SU-DHL-6 (cell line): Measurements from ENCODE around the gene TMEM184C.

ENCODE experiments used
- H2AFZ ChIP-seq: fragments of 200-600 bp; sonication (generic); 2 replicates; pipeline ENCODE4 v1.6.1; 2014; ENCODE audit warnings: low read depth, mild to moderate bottlenecking, moderate library complexity, mixed read lengths, antibody characterized with exemption, low read length; ENCODE audit not compliant: severe bottlenecking
- H3F3A ChIP-seq: fragments of 200-600 bp; shearing (Covaris generic); 2 replicates; pipeline ENCODE4 v1.6.0; 2016; ENCODE audit warnings: antibody characterized with exemption, mild to moderate bottlenecking; ENCODE audit not compliant: insufficient read depth
- H3K27ac ChIP-seq: fragments of 200-600 bp; sonication (generic); 2 replicates; pipeline ENCODE4 v1.5.1; 2016; ENCODE audit warnings: low read depth, mild to moderate bottlenecking, low read length, moderate library complexity, mixed read lengths
- H3K27me3 ChIP-seq: fragments of 200-600 bp; sonication (generic), shearing (Covaris generic); 2 replicates; pipeline ENCODE4 v1.6.0; 2014; ENCODE audit warnings: mild to moderate bottlenecking, low read length
- H3K36me3 ChIP-seq: fragments of 200-600 bp; sonication (generic); 2 replicates; pipeline ENCODE4 v1.6.1; 2014; ENCODE audit warnings: mild to moderate bottlenecking, low read length, mixed read lengths
- H3K4me2 ChIP-seq: fragments of 300-600, 200-600 bp; shearing (Covaris generic), sonication (generic); 2 replicates; pipeline ENCODE4 v1.6.0; 2014; ENCODE audit warnings: low read length, low read depth, mild to moderate bottlenecking; ENCODE audit not compliant: poor library complexity, severe bottlenecking
- H3K4me3 ChIP-seq: fragments of 200-600 bp; sonication (generic); 2 replicates; pipeline ENCODE4 v1.5.1; 2014; ENCODE audit warnings: antibody characterized with exemption, low read length, mild to moderate bottlenecking, mixed read lengths; ENCODE audit not compliant: insufficient read depth, poor library complexity, severe bottlenecking
- H3K79me2 ChIP-seq: fragments of 200-600 bp; sonication (generic); 2 replicates; pipeline ENCODE4 v1.6.1; 2014; ENCODE audit warnings: mild to moderate bottlenecking, low read length, moderate library complexity; ENCODE audit not compliant: insufficient read depth
- H3K9ac ChIP-seq: fragments of 200-600 bp; sonication (generic); 2 replicates; pipeline ENCODE4 v1.7.0; 2014; ENCODE audit warnings: mild to moderate bottlenecking, low read length
- H3K9me2 ChIP-seq: fragments of 200-600 bp; sonication (generic); replicated peaks from 2 replicates; pipeline ENCODE4 v1.6.1; 2014; ENCODE audit warnings: low read length; ENCODE audit not compliant: insufficient read depth
- H3K9me3 ChIP-seq: fragments of 200-600 bp; sonication (generic); 2 replicates; pipeline ENCODE4 v1.6.1; 2014; ENCODE audit warnings: low read length, mixed read lengths; ENCODE audit not compliant: insufficient read depth
- H4K20me1 ChIP-seq: fragments of 200-600 bp; sonication (generic); 2 replicates; pipeline ENCODE4 v1.6.1; 2014; ENCODE audit warnings: low read depth, mild to moderate bottlenecking, antibody characterized with exemption, low read length, moderate library complexity, mixed read lengths
- EZH2phosphoT487 ChIP-seq: fragments of 200-600 bp; sonication (generic), shearing (Covaris generic); conservative IDR thresholded peaks from 2 replicates; pipeline ENCODE4 v1.6.1; 2018; ENCODE audit warnings: mild to moderate bottlenecking, antibody characterized with exemption, low read length, moderate library complexity, mixed read lengths
- TF ChIP-seq, protein P1 (sequence below): fragments of 200-600 bp; sonication (generic); IDR thresholded peaks from one replicate; pipeline ENCODE4 v1.5.1; 2017; ENCODE audit warnings: antibody characterized with exemption, mild to moderate bottlenecking, low read length, moderate library complexity; ENCODE audit not compliant: insufficient read depth, poor library complexity, severe bottlenecking

Gene TMEM184C

DNA sequence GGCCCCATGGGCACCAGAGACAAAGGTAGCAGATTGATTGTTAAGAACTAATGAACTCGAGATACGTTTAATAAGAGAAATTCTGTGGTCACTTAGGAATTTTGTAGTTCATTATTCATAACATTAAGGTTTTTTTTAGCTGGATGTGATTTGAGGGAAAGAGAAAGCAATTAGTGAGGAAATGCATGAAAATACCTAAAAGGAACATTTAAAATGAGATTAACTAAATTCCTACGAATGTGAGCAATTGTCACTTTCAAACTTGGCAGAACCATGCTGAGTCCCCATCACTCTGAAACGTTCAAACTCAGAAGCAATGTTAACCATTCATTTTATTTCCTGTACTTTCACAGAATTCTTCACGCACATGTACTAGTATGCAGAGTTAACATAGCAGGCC is 60.9 kb downstream of the TMEM184C start:
- no peak overlapping the region for H3K4me2 ChIP-seq
- no peaks in the 10 kb centered on the region for H3K27me3 ChIP-seq
- H3K9me3 ChIP-seq = no peaks in the 10 kb centered on the region
- no peak overlapping the region for H3K9ac ChIP-seq
- no peak overlapping the region for H3K27ac ChIP-seq
- H2AFZ ChIP-seq = no peak overlapping the region
- H3K4me3 ChIP-seq = no peak overlapping the region
- peaks cover 40% of the 10 kb centered on the region for H3K79me2 ChIP-seq
- no peaks in the 10 kb centered on the region for H3F3A ChIP-seq
- TF ChIP-seq, protein P1, sequence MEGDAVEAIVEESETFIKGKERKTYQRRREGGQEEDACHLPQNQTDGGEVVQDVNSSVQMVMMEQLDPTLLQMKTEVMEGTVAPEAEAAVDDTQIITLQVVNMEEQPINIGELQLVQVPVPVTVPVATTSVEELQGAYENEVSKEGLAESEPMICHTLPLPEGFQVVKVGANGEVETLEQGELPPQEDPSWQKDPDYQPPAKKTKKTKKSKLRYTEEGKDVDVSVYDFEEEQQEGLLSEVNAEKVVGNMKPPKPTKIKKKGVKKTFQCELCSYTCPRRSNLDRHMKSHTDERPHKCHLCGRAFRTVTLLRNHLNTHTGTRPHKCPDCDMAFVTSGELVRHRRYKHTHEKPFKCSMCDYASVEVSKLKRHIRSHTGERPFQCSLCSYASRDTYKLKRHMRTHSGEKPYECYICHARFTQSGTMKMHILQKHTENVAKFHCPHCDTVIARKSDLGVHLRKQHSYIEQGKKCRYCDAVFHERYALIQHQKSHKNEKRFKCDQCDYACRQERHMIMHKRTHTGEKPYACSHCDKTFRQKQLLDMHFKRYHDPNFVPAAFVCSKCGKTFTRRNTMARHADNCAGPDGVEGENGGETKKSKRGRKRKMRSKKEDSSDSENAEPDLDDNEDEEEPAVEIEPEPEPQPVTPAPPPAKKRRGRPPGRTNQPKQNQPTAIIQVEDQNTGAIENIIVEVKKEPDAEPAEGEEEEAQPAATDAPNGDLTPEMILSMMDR = no peak
- no peak for TF ChIP-seq EZH2phosphoT487
- H4K20me1 ChIP-seq = no peaks in the 10 kb centered on the region
- no peaks in the 10 kb centered on the region for H3K9me2 ChIP-seq
- H3K36me3 ChIP-seq = peaks cover under 1% of the 10 kb centered on the region; the same call in 1 of the 2 replicates

DNA sequence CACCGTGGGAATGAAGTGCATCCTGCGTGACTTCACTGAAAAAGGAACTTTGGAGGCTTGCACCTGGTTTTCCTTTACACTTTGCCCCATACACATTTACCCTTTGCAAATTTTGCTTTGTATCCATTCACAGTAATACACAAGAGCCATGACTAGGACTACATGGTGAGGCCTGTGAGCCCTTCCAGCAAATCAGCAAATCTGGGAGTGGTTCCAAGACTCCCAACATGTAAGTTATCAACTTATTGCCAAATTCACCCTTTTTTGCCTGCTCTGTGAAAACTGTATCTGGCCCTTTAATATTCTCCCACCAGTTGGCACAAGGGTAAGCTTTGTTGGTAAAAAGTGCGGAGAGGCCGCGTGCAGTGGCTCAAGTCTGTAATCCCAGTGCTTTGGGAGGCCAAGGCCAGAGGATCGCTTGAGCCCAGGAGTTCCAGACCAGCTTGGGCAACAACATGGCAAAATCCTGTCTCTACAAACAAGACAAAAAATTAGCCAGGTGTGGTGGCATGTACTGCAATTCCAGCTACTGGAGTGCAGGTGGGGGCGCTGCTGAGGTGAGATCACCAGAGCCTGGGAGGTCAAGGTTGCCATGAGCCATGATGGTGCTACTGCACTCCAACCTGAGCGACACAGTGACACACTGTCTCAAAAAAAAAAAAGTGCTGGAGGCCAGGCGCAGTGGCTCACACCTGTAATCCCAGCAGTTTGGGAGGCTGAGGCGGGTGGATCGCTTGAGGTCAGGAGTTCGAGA is 61.8 kb downstream of the TMEM184C start:
- Histone ChIP-seq H3K9me2 (no peaks in the 10 kb centered on the region), H3K9ac (no peak overlapping the region), H4K20me1 (no peaks in the 10 kb centered on the region), H3K4me2 (no peak overlapping the region), H3F3A (no peaks in the 10 kb centered on the region), H3K27ac (no peak overlapping the region), H3K36me3 (no peaks in the 10 kb centered on the region; the same call in 1 of the 2 replicates), H3K79me2 (peaks cover 48% of the 10 kb centered on the region), H2AFZ (no peak overlapping the region), H3K4me3 (no peak overlapping the region), H3K27me3 (no peaks in the 10 kb centered on the region), H3K9me3 (no peaks in the 10 kb centered on the region)
- TF ChIP-seq EZH2phosphoT487 = no peak
- TF ChIP-seq, protein P1 = no peak

GRCh38 chr4:147682755-147683154 is 65.6 kb downstream of the TMEM184C start:
- no peaks in the 10 kb centered on the region for H3K9me2 ChIP-seq
- TF ChIP-seq, protein P1 = no peak
- no peak for TF ChIP-seq EZH2phosphoT487
- no peaks in the 10 kb centered on the region; the same call in 1 of the 2 replicates for H3K36me3 ChIP-seq
- H3K4me3 ChIP-seq = peak overlapping the region; percentile 87
- peak overlapping the region; percentile 72 for H3K9ac ChIP-seq
- no peaks in the 10 kb centered on the region for H3F3A ChIP-seq
- peak overlapping the region; percentile 100 for H3K4me2 ChIP-seq
- peaks cover 44% of the 10 kb centered on the region for H3K79me2 ChIP-seq
- H3K9me3 ChIP-seq = no peaks in the 10 kb centered on the region
- H3K27me3 ChIP-seq = no peaks in the 10 kb centered on the region
- H3K27ac ChIP-seq = 0 out of 2 replicates have a peak overlapping the region, but pooled peaks have one; percentile 84
- peak overlapping the region; percentile 100 for H2AFZ ChIP-seq
- H4K20me1 ChIP-seq = no peaks in the 10 kb centered on the region
